WTC11 (cell line): ENCODE measurements around the gene ZNF729. TPM values are rescaled to one million over a fixed set of nuclear protein-coding genes. Genes with fewer than 3 reads are reported as not detected.

Source experiments
- ATAC-seq: fragments of 200-7000 bp; cut with Tn5 transposase; 2 replicates; pipeline ENCODE4 v1.10.0; 2021; ENCODE audit warnings: mild to moderate bottlenecking, moderate library complexity
- CTCF ChIA-PET: fragments of 300-600 bp; sonication (Branson Sonifier 250); formaldehyde crosslinking; loops from one replicate; lab custom pipeline; 2021; ENCODE audit warnings: antibody characterized with exemption; lab: Charles Lee
- POLR2A ChIA-PET: fragments of 350-600 bp; sonication (Branson Sonifier 250); formaldehyde crosslinking; loops from one replicate; lab custom pipeline; 2021; ENCODE audit warnings: antibody characterized with exemption; lab: Charles Lee
- DNase-seq: peaks from one replicate; pipeline ENCODE4 v3.0.0; 2021; ENCODE audit warnings: low spot score
- H3K27ac Mint-ChIP-seq: 2 replicates; pipeline ENCODE4 v1.8.0; 2021; ENCODE audit warnings: mixed read lengths
- H3K27me3 Mint-ChIP-seq: 2 replicates; pipeline ENCODE4 v1.8.0; 2021; ENCODE audit warnings: low read depth, mild to moderate bottlenecking, moderate library complexity, mixed read lengths
- H3K36me3 Mint-ChIP-seq: 2 replicates; pipeline ENCODE4 v1.8.0; 2021; ENCODE audit warnings: mixed read lengths
- H3K4me1 Mint-ChIP-seq: 2 replicates; pipeline ENCODE4 v1.8.0; 2022; ENCODE audit warnings: mixed read lengths
- H3K4me3 Mint-ChIP-seq: 2 replicates; pipeline ENCODE4 v1.8.0; 2021; ENCODE audit warnings: mild to moderate bottlenecking, moderate library complexity, mixed read lengths
- H3K9me3 Mint-ChIP-seq: 2 replicates; pipeline ENCODE4 v1.8.0; 2021; ENCODE audit warnings: mixed read lengths
- AR ChIP-seq: fragments of 250-450 bp; sonication (Bioruptor Pico); IDR thresholded peaks from 2 replicates; pipeline ENCODE4 v1.9.0; 2021; ENCODE audit warnings: mild to moderate bottlenecking
- ATF3 ChIP-seq: sonication (generic); formaldehyde crosslinking; conservative IDR thresholded peaks from 2 replicates; pipeline ENCODE4 v1.8.1; 2022; ENCODE audit warnings: mild to moderate bottlenecking, missing genetic modification reagents
- EMX1 ChIP-seq: fragments of 250-450 bp; sonication (Bioruptor Pico); IDR thresholded peaks from 2 replicates; pipeline ENCODE4 v1.8.0; 2021; ENCODE audit warnings: mild to moderate bottlenecking
- ETV6 ChIP-seq: sonication (generic); formaldehyde crosslinking; IDR thresholded peaks from 2 replicates; pipeline ENCODE4 v1.8.1; 2022; ENCODE audit warnings: mild to moderate bottlenecking, missing genetic modification reagents
- FOXP1 ChIP-seq: sonication (generic); formaldehyde crosslinking; IDR thresholded peaks from 2 replicates; pipeline ENCODE4 v1.8.0; 2022; ENCODE audit warnings: missing genetic modification reagents, mild to moderate bottlenecking, moderate library complexity, borderline replicate concordance
- GABPB1 ChIP-seq: sonication (generic); formaldehyde crosslinking; IDR thresholded peaks from 2 replicates; pipeline ENCODE4 v1.8.1; 2023; ENCODE audit warnings: mild to moderate bottlenecking, missing genetic modification reagents
- KAT7 ChIP-seq: sonication (generic); formaldehyde crosslinking; IDR thresholded peaks from 2 replicates; pipeline ENCODE4 v1.8.1; 2023; ENCODE audit warnings: missing genetic modification reagents, mild to moderate bottlenecking, borderline replicate concordance
- MYBL2 ChIP-seq: sonication (generic); formaldehyde crosslinking; IDR thresholded peaks from 2 replicates; pipeline ENCODE4 v1.8.1; 2023; ENCODE audit warnings: mild to moderate bottlenecking, moderate library complexity, missing genetic modification reagents
- NFE2L1 ChIP-seq: sonication (generic); formaldehyde crosslinking; IDR thresholded peaks from 2 replicates; pipeline ENCODE4 v1.8.1; 2023; ENCODE audit warnings: missing genetic modification reagents
- NR2C2 ChIP-seq: sonication (generic); formaldehyde crosslinking; IDR thresholded peaks from 2 replicates; pipeline ENCODE4 v1.8.0; 2022; ENCODE audit warnings: mild to moderate bottlenecking, missing genetic modification reagents
- NR3C1 ChIP-seq: sonication (generic); formaldehyde crosslinking; conservative IDR thresholded peaks from 2 replicates; pipeline ENCODE4 v1.8.1; 2023; ENCODE audit warnings: low read depth, mild to moderate bottlenecking, missing genetic modification reagents
- SMAD3 ChIP-seq: sonication (generic); formaldehyde crosslinking; IDR thresholded peaks from 2 replicates; pipeline ENCODE4 v1.8.0; 2022; ENCODE audit warnings: missing genetic modification reagents, mild to moderate bottlenecking, borderline replicate concordance
- SMAD4 ChIP-seq: sonication (generic); formaldehyde crosslinking; IDR thresholded peaks from 2 replicates; pipeline ENCODE4 v1.8.0; 2022; ENCODE audit warnings: mild to moderate bottlenecking, missing genetic modification reagents
- SOX15 ChIP-seq: fragments of 250-450 bp; sonication (Bioruptor Pico); IDR thresholded peaks from 2 replicates; pipeline ENCODE4 v1.9.0; 2021; ENCODE audit warnings: mild to moderate bottlenecking
- SP1 ChIP-seq: sonication (generic); formaldehyde crosslinking; conservative IDR thresholded peaks from 2 replicates; pipeline ENCODE4 v1.8.1; 2022; ENCODE audit warnings: missing genetic modification reagents
- TEAD4 ChIP-seq: sonication (generic); formaldehyde crosslinking; IDR thresholded peaks from 2 replicates; pipeline ENCODE4 v1.8.0; 2022; ENCODE audit warnings: mild to moderate bottlenecking, missing genetic modification reagents
- total RNA-seq: library from RNA; stranded (reverse); gene quantifications from 3 replicates; pipeline ENCODE4 v1.2.3, GENCODE V29; 2021
- TF ChIP-seq, protein P1 (sequence below): sonication (generic); formaldehyde crosslinking; IDR thresholded peaks from 2 replicates; pipeline ENCODE4 v1.8.0; 2022; ENCODE audit warnings: mild to moderate bottlenecking, missing genetic modification reagents
- TF ChIP-seq, protein P2 (sequence below): sonication (generic); formaldehyde crosslinking; IDR thresholded peaks from 2 replicates; pipeline ENCODE4 v1.8.0; 2023; ENCODE audit warnings: missing genetic modification reagents, mild to moderate bottlenecking, borderline replicate concordance
- TF ChIP-seq, protein P3 (sequence below): fragments of 250-450 bp; sonication (Bioruptor Pico); IDR thresholded peaks from 2 replicates; pipeline ENCODE4 v1.9.0; 2021; ENCODE audit warnings: mild to moderate bottlenecking
- TF ChIP-seq, protein P4 (sequence below): sonication (generic); formaldehyde crosslinking; IDR thresholded peaks from 2 replicates; pipeline ENCODE4 v1.8.1; 2022; ENCODE audit warnings: low read depth, mild to moderate bottlenecking, moderate library complexity, missing genetic modification reagents, borderline replicate concordance
- TF ChIP-seq, protein P5 (sequence below): fragments of 250-450 bp; sonication (Bioruptor Pico); IDR thresholded peaks from 2 replicates; pipeline ENCODE4 v1.9.0; 2021; ENCODE audit warnings: moderate library complexity, mild to moderate bottlenecking, inconsistent platforms, borderline replicate concordance
- TF ChIP-seq, protein P6 (sequence below): sonication (generic); formaldehyde crosslinking; IDR thresholded peaks from 2 replicates; pipeline ENCODE4 v1.8.1; 2023; ENCODE audit warnings: mild to moderate bottlenecking, missing genetic modification reagents
- TF ChIP-seq, protein P7 (sequence below): sonication (generic); formaldehyde crosslinking; IDR thresholded peaks from 2 replicates; pipeline ENCODE4 v1.8.0; 2022; ENCODE audit warnings: mild to moderate bottlenecking, missing genetic modification reagents

Gene ZNF729
- total RNA-seq, 1 experiment from 2014 or later = not detected

GRCh38 chr19:22260499-22260898, 25.7 kb upstream of the ZNF729 start:
- H3K9me3 Mint-ChIP-seq = peaks cover 69% of the 10 kb centered on the region
- ATAC-seq (no peak), DNase-seq (no peak)
- H3K27me3 Mint-ChIP-seq = peaks cover 12% of the 10 kb centered on the region
- H3K36me3 Mint-ChIP-seq = peaks cover 64% of the 10 kb centered on the region
- TF ChIP-seq, protein P1, sequence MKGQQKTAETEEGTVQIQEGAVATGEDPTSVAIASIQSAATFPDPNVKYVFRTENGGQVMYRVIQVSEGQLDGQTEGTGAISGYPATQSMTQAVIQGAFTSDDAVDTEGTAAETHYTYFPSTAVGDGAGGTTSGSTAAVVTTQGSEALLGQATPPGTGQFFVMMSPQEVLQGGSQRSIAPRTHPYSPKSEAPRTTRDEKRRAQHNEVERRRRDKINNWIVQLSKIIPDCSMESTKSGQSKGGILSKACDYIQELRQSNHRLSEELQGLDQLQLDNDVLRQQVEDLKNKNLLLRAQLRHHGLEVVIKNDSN (CRISPR knock-in tag) = no peak
- TF ChIP-seq TEAD4 (CRISPR knock-in tag) (no peak), SMAD3 (CRISPR knock-in tag) (no peak), NFE2L1 (CRISPR knock-in tag) (no peak), ATF3 (no peak)
- TF ChIP-seq, protein P2, sequence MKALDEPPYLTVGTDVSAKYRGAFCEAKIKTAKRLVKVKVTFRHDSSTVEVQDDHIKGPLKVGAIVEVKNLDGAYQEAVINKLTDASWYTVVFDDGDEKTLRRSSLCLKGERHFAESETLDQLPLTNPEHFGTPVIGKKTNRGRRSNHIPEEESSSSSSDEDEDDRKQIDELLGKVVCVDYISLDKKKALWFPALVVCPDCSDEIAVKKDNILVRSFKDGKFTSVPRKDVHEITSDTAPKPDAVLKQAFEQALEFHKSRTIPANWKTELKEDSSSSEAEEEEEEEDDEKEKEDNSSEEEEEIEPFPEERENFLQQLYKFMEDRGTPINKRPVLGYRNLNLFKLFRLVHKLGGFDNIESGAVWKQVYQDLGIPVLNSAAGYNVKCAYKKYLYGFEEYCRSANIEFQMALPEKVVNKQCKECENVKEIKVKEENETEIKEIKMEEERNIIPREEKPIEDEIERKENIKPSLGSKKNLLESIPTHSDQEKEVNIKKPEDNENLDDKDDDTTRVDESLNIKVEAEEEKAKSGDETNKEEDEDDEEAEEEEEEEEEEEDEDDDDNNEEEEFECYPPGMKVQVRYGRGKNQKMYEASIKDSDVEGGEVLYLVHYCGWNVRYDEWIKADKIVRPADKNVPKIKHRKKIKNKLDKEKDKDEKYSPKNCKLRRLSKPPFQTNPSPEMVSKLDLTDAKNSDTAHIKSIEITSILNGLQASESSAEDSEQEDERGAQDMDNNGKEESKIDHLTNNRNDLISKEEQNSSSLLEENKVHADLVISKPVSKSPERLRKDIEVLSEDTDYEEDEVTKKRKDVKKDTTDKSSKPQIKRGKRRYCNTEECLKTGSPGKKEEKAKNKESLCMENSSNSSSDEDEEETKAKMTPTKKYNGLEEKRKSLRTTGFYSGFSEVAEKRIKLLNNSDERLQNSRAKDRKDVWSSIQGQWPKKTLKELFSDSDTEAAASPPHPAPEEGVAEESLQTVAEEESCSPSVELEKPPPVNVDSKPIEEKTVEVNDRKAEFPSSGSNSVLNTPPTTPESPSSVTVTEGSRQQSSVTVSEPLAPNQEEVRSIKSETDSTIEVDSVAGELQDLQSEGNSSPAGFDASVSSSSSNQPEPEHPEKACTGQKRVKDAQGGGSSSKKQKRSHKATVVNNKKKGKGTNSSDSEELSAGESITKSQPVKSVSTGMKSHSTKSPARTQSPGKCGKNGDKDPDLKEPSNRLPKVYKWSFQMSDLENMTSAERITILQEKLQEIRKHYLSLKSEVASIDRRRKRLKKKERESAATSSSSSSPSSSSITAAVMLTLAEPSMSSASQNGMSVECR = no peak
- H3K4me3 Mint-ChIP-seq = no peak overlapping the region
- H3K27ac Mint-ChIP-seq = no peak overlapping the region
- CTCF ChIA-PET = no interaction called here
- POLR2A ChIA-PET = no interaction called here
- H3K4me1 Mint-ChIP-seq = no peaks in the 10 kb centered on the region

- H3K36me3 Mint-ChIP-seq = peaks cover 60% of the 10 kb centered on the region
- H3K4me3 Mint-ChIP-seq = no peak overlapping the region
- peaks cover 12% of the 10 kb centered on the region; the same call in 1 of the 2 replicates for H3K27me3 Mint-ChIP-seq
- TF ChIP-seq, protein P3, sequence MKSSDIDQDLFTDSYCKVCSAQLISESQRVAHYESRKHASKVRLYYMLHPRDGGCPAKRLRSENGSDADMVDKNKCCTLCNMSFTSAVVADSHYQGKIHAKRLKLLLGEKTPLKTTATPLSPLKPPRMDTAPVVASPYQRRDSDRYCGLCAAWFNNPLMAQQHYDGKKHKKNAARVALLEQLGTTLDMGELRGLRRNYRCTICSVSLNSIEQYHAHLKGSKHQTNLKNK (CRISPR knock-in tag) = no peak
- TF ChIP-seq, protein P4, sequence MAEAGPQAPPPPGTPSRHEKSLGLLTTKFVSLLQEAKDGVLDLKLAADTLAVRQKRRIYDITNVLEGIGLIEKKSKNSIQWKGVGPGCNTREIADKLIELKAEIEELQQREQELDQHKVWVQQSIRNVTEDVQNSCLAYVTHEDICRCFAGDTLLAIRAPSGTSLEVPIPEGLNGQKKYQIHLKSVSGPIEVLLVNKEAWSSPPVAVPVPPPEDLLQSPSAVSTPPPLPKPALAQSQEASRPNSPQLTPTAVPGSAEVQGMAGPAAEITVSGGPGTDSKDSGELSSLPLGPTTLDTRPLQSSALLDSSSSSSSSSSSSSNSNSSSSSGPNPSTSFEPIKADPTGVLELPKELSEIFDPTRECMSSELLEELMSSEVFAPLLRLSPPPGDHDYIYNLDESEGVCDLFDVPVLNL (CRISPR knock-in tag) = no peak
- TF ChIP-seq, protein P5, sequence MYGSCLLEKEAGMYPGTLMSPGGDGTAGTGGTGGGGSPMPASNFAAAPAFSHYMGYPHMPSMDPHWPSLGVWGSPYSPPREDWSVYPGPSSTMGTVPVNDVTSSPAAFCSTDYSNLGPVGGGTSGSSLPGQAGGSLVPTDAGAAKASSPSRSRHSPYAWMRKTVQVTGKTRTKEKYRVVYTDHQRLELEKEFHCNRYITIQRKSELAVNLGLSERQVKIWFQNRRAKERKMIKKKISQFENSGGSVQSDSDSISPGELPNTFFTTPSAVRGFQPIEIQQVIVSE (CRISPR knock-in tag) = no peak
- no peak for TF ChIP-seq FOXP1 (CRISPR knock-in tag)
- TF ChIP-seq SP1 (CRISPR knock-in tag) = no peak
- no peak for TF ChIP-seq SOX15 (CRISPR knock-in tag)
- TF ChIP-seq SMAD4 = no peak
- no peak for TF ChIP-seq MYBL2 (CRISPR knock-in tag)
- no peak for TF ChIP-seq AR
- TF ChIP-seq EMX1 (CRISPR knock-in tag) = no peak
- TF ChIP-seq GABPB1 (CRISPR knock-in tag) = no peak
- TF ChIP-seq ETV6 (CRISPR knock-in tag) = no peak
- TF ChIP-seq NR3C1 (CRISPR knock-in tag) = no peak
- no peak for TF ChIP-seq NR2C2 (CRISPR knock-in tag)
- TF ChIP-seq, protein P6, sequence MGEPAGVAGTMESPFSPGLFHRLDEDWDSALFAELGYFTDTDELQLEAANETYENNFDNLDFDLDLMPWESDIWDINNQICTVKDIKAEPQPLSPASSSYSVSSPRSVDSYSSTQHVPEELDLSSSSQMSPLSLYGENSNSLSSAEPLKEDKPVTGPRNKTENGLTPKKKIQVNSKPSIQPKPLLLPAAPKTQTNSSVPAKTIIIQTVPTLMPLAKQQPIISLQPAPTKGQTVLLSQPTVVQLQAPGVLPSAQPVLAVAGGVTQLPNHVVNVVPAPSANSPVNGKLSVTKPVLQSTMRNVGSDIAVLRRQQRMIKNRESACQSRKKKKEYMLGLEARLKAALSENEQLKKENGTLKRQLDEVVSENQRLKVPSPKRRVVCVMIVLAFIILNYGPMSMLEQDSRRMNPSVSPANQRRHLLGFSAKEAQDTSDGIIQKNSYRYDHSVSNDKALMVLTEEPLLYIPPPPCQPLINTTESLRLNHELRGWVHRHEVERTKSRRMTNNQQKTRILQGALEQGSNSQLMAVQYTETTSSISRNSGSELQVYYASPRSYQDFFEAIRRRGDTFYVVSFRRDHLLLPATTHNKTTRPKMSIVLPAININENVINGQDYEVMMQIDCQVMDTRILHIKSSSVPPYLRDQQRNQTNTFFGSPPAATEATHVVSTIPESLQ (CRISPR knock-in tag) = no peak
- TF ChIP-seq, protein P7, sequence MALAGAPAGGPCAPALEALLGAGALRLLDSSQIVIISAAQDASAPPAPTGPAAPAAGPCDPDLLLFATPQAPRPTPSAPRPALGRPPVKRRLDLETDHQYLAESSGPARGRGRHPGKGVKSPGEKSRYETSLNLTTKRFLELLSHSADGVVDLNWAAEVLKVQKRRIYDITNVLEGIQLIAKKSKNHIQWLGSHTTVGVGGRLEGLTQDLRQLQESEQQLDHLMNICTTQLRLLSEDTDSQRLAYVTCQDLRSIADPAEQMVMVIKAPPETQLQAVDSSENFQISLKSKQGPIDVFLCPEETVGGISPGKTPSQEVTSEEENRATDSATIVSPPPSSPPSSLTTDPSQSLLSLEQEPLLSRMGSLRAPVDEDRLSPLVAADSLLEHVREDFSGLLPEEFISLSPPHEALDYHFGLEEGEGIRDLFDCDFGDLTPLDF (CRISPR knock-in tag) = no peak
- TF ChIP-seq KAT7 (CRISPR knock-in tag) = no peak
- no peak overlapping the region for H3K27ac Mint-ChIP-seq
- no peaks in the 10 kb centered on the region for H3K4me1 Mint-ChIP-seq
- ChIA-PET POLR2A (interaction anchor here (0.6 kb wide), 1 partner anchor 10 kb away, joined by 3 read pairs; no protein-coding TSS in a partner anchor), CTCF (no interaction called here)
- DNase-seq (no peak), ATAC-seq (no peak)
- H3K9me3 Mint-ChIP-seq = peaks cover 66% of the 10 kb centered on the region
These were observed 24.6 kb upstream of the ZNF729 start for GRCh38 chr19:22261596-22261995.
